AG09309 (cell line): ENCODE data around the gene SLC29A3.

Experiments used
- DNase-seq: peaks from one replicate; pipeline ENCODE4 v3.0.0-alpha.2; 2010; ENCODE audit warnings: low read depth
- H3K4me3 ChIP-seq: 2 replicates; pipeline ENCODE4 v1.5.1; 2011; ENCODE audit warnings: mild to moderate bottlenecking, low read depth, low read length, moderate library complexity; ENCODE audit not compliant: control insufficient read depth
- TF ChIP-seq, protein P1 (sequence below): IDR thresholded peaks from 2 replicates; pipeline ENCODE4 v1.5.1; 2011; ENCODE audit warnings: mild to moderate bottlenecking, low read depth, low read length, inconsistent platforms; ENCODE audit not compliant: insufficient read depth, control insufficient read depth; ENCODE audit errors: missing control alignments

Gene SLC29A3

DNA sequence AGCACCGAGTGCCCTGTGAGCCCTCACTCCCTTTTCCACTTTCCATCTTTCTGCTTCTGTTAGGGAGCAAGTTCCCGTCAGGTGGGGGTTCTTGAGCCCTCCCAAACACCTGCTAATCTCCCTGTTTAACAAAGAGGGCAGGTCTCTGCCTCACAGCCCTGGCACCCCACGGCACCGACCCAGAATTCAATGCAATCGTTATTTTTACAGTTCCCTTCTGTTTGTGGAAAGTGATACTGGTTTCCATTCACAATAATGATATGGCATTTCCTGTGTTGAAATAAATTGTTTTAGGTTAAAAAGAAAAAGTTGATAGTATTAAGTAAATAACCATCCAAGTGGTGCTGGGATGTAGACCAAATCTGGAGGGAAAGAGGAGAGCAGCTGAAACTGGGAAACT is 38.8 kb upstream of the SLC29A3 start:
- no peak for DNase-seq
- no peak overlapping the region for H3K4me3 ChIP-seq
- TF ChIP-seq, protein P1, sequence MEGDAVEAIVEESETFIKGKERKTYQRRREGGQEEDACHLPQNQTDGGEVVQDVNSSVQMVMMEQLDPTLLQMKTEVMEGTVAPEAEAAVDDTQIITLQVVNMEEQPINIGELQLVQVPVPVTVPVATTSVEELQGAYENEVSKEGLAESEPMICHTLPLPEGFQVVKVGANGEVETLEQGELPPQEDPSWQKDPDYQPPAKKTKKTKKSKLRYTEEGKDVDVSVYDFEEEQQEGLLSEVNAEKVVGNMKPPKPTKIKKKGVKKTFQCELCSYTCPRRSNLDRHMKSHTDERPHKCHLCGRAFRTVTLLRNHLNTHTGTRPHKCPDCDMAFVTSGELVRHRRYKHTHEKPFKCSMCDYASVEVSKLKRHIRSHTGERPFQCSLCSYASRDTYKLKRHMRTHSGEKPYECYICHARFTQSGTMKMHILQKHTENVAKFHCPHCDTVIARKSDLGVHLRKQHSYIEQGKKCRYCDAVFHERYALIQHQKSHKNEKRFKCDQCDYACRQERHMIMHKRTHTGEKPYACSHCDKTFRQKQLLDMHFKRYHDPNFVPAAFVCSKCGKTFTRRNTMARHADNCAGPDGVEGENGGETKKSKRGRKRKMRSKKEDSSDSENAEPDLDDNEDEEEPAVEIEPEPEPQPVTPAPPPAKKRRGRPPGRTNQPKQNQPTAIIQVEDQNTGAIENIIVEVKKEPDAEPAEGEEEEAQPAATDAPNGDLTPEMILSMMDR = no peak

DNA sequence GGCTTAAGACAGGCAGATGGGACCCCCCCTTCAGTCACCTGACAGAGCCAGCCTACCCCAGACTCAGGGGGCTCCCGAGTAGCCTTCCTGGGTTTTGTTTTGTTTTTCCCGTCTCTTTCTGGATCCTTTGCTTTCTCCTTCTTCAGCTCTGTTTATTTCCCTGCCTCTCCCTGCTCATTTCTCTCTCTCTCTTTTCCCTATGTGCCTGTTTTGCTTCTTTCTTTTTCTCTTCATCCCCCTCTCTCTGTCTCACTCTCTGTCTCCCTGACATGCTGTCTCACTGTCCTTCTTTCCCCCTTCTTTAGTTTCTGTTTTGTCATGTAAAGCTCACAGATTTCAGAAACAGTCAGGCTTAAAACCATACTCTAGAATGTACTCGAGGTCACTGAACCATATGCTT is 38.2 kb upstream of the SLC29A3 start:
- no peak for DNase-seq
- no peak overlapping the region for H3K4me3 ChIP-seq
- TF ChIP-seq, protein P1 = no peak

DNA sequence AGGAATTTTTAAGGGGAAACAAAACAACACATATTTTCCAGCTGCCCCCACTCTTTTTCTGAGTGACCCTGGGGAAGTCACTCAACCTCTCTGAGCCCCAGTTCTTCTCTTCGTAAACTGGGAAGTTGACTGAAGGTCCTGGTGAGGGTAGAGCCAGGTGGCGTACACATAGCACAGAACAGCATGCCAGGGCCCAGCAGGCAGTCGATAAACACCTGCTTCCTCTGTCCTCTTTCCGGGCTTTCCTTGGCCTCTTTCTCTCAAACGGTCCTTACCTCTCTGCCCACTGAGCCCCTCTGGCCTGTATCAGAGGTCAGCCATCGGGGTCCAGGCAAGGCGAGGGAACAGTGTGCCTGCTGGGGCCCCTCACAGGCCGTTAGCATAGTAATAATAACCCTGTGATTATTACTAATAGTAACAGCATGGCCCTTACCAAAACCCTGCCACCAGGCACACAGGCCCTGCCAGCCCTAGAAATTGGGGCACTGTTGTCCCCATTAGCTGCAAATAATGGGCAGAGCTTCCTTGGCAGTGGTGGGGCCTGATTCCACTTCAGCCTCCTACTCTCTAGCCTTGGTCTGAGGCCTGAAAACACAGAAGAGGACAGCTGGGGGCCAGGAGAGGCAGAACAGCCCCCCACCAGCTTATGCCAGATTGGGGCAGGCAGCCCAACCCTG is 37.3 kb upstream of the SLC29A3 start:
- no peak overlapping the region for H3K4me3 ChIP-seq
- TF ChIP-seq, protein P1 = no peak
- no peak for DNase-seq

DNA sequence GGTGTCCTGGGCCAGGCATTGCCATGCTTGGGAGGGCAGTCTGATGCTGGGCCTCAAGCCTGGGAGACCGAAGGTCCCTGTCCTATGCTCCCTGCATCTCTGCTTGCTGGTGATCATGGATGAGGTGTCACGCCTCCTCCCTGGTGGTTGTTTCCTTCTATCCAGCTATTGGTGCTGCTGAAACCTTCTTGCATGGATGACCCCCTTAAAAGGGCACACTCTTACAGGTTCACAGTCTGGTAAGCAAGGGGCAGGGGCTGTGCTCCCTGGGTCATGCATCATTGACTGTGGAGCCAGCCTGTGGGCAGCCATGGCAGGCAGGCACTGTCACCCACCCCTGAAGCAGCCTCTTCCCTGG is 36.8 kb upstream of the SLC29A3 start:
- DNase-seq = no peak
- no peak overlapping the region for H3K4me3 ChIP-seq
- TF ChIP-seq, protein P1 = no peak

DNA sequence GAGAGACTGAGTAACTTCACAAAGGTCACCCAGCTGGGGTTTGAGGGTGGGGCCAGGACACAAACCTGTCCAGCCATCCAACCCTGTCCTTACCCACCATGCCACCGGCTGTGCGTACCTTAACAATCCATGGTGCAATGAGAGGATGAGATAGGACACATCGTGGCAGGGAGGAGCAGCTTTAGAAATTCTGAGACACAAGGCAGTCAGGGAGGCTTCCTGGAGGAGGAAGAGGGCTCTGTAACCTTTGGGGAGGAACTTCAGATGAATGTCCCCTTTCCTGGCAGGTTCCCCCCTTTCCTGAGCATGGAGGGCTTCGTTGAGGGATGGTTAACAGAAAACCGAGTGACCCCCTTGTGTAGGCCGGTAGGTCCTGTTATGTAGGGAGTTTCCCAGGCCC is 35.6 kb upstream of the SLC29A3 start:
- DNase-seq = no peak
- no peak overlapping the region for H3K4me3 ChIP-seq
- TF ChIP-seq, protein P1 = no peak

DNA sequence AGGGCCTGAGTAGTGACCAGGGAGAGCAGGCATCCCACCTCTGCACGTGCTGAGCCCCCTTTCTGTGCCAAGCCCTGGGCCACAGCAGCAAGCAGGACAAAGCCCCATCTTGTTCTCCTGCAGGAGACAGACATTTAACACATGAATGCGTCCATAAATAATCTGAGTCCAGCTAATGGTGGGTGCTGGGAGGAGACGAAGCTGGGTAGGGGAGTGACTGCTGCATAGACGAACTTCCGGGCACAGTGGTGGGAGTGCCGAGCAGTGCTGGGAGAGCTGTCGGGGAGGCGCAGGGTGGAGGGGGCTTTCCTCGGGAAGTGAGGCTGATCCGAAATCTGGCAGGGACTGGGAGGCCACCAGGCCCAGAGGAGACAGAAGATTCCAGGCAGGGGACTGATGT is 35.2 kb upstream of the SLC29A3 start:
- TF ChIP-seq, protein P1 = no peak
- H3K4me3 ChIP-seq = no peak overlapping the region
- no peak for DNase-seq
